ENCODE results near the gene TAGAP.

- TF ChIP-seq TARDBP (IDR thresholded peaks at IDR 0.05) (no peak), PKNOX1 (IDR thresholded peaks at IDR 0.05) (no peak), ARNT (IDR thresholded peaks at IDR 0.05) (no peak), SUZ12 (IDR thresholded peaks at IDR 0.05) (no peak), SP1 (IDR thresholded peaks at IDR 0.05) (no peak), HDGF (IDR thresholded peaks at IDR 0.05; ENCODE audit: borderline replicate concordance) (no peak), LEF1 (IDR thresholded peaks at IDR 0.05; ENCODE audit: borderline replicate concordance) (no peak), FOXA1 (IDR thresholded peaks at IDR 0.05) (no peak), FOXM1 (IDR thresholded peaks at IDR 0.05; ENCODE audit: borderline replicate concordance) (no peak), FOXK2 (IDR thresholded peaks at IDR 0.05) (no peak), L3MBTL2 (conservative IDR thresholded peaks at IDR 0.05) (no peak)
These were observed 17.8 kb upstream of the TAGAP start for GRCh38 chr6:159062564-159062945.

Measured in HEK293T (cell line).